Right lobe of liver (tissue), 4 donors: Measurements from ENCODE around the gene SLC2A8.

Source experiments
- POLR2A ChIP-seq: fragments of 450-650 bp; IDR thresholded peaks from one replicate; pipeline ENCODE4 v1.6.1; 2017; ENCODE audit warnings: antibody characterized with exemption, mild to moderate bottlenecking
- TF ChIP-seq, protein P1 (sequence below), 4 donors: fragments of 200-600 bp in 3 of 4; fragments of 450-650 bp in 1 of 4; IDR thresholded peaks; one replicate each; pipeline versions ENCODE4 v1.5.1 to v1.8.0; 2016 to 2022; ENCODE audit warnings: antibody characterized with exemption in 4 of 4, mild to moderate bottlenecking in 2 of 4
- donor health status: DM: no; HTN: no; CAD: no.
- donor health status: DM: no; HTN: no; CAD: no.
- donor health status: DM: no; HTN: yes; CAD: no.

- TF ChIP-seq, protein P1, sequence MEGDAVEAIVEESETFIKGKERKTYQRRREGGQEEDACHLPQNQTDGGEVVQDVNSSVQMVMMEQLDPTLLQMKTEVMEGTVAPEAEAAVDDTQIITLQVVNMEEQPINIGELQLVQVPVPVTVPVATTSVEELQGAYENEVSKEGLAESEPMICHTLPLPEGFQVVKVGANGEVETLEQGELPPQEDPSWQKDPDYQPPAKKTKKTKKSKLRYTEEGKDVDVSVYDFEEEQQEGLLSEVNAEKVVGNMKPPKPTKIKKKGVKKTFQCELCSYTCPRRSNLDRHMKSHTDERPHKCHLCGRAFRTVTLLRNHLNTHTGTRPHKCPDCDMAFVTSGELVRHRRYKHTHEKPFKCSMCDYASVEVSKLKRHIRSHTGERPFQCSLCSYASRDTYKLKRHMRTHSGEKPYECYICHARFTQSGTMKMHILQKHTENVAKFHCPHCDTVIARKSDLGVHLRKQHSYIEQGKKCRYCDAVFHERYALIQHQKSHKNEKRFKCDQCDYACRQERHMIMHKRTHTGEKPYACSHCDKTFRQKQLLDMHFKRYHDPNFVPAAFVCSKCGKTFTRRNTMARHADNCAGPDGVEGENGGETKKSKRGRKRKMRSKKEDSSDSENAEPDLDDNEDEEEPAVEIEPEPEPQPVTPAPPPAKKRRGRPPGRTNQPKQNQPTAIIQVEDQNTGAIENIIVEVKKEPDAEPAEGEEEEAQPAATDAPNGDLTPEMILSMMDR (IDR thresholded peaks at IDR 0.05) = no peak
- no peak for TF ChIP-seq POLR2A
These were observed 27.5 kb upstream of the SLC2A8 start for GRCh38 chr9:127369428-127369827.
